ENCODE results near the gene EPHA5. TPM values are rescaled to one million over a fixed set of nuclear protein-coding genes. Genes with fewer than 3 reads are reported as not detected.

The EPHA5 gene
- total RNA-seq, 1 experiment from 2014 or later, result 1.9 TPM

- Histone ChIP-seq H3K27ac (ENCODE audit: low read length) (no peak overlapping the region), H3K36me3 (ENCODE audit: control insufficient read depth, insufficient read depth, low read length) (no peaks in the 10 kb centered on the region), H3K9me3 (ENCODE audit: control insufficient read depth, insufficient read depth, low read depth, low read length) (no peaks in the 10 kb centered on the region), H3K27me3 (ENCODE audit: control insufficient read depth, insufficient read depth, low read length) (no peaks in the 10 kb centered on the region), H3K4me1 (ENCODE audit: control insufficient read depth, insufficient read depth, low read length) (no peaks in the 10 kb centered on the region), H3K4me3 (ENCODE audit: low read depth in 2 of 2, low read length in 2 of 2) (no peak overlapping the region)
- TF ChIP-seq SIN3A (IDR thresholded peaks at IDR 0.05; ENCODE audit: borderline replicate concordance, insufficient read depth, low read depth, low read length), result no peak
- no peak for TF ChIP-seq CTCF (IDR thresholded peaks at IDR 0.05)
- TF ChIP-seq TCF7L2 (IDR thresholded peaks at IDR 0.05; ENCODE audit: low read depth, low read length), result no peak
- TF ChIP-seq POLR2AphosphoS5 (IDR thresholded peaks at IDR 0.05; ENCODE audit: low read depth, low read length), result no peak
- TF ChIP-seq REST (IDR thresholded peaks at IDR 0.05; ENCODE audit: insufficient read depth in 1 of 2, low read depth in 2 of 2, low read length in 1 of 2), result no peak
- no TSS peak for BruUV-seq (replicated peaks)
- DNase-seq (ENCODE audit: low read depth, low spot score) (no peak), ATAC-seq (no peak)
- intact Hi-C loops (cut with micrococcal nuclease; ENCODE audit: unreplicated experiment), result no loop called here
- ChIA-PET POLR2A (no interaction called here), CTCF (no interaction called here)
- in situ Hi-C loops (cut with HindIII; ENCODE audit: low pct_unique_long_range_greater_than_20kb, low sequenced_read_pairs), result no loop called here
Observed at GRCh38 chr4:65341557-65341956, 328.7 kb downstream of the EPHA5 start.

- no peak for ATAC-seq
- in situ Hi-C loops (cut with HindIII; ENCODE audit: low pct_unique_long_range_greater_than_20kb, low sequenced_read_pairs) (no loop called here), intact Hi-C loops (cut with micrococcal nuclease; ENCODE audit: unreplicated experiment) (no loop called here)
- Histone ChIP-seq H3K27ac (ENCODE audit: low read length) (no peak overlapping the region), H3K36me3 (ENCODE audit: control insufficient read depth, insufficient read depth, low read length) (no peaks in the 10 kb centered on the region), H3K9me3 (ENCODE audit: control insufficient read depth, insufficient read depth, low read depth, low read length) (no peaks in the 10 kb centered on the region), H3K27me3 (ENCODE audit: control insufficient read depth, insufficient read depth, low read length) (no peaks in the 10 kb centered on the region), H3K4me3 (ENCODE audit: low read depth in 2 of 2, low read length in 2 of 2) (no peak overlapping the region), H3K4me1 (ENCODE audit: control insufficient read depth, insufficient read depth, low read length) (no peaks in the 10 kb centered on the region)
- no peak for DNase-seq (ENCODE audit: low read depth, low spot score)
- TF ChIP-seq CTCF (IDR thresholded peaks at IDR 0.05) (no peak), TCF7L2 (IDR thresholded peaks at IDR 0.05; ENCODE audit: low read depth, low read length) (no peak), REST (IDR thresholded peaks at IDR 0.05; ENCODE audit: insufficient read depth in 1 of 2, low read depth in 2 of 2, low read length in 1 of 2) (no peak), SIN3A (IDR thresholded peaks at IDR 0.05; ENCODE audit: borderline replicate concordance, insufficient read depth, low read depth, low read length) (no peak), POLR2AphosphoS5 (IDR thresholded peaks at IDR 0.05; ENCODE audit: low read depth, low read length) (no peak)
- no TSS peak for BruUV-seq (replicated peaks)
- CTCF ChIA-PET, result no interaction called here
- POLR2A ChIA-PET, result no interaction called here
Observed at GRCh38 chr4:65340382-65341109, 329.7 kb downstream of the EPHA5 start.
